ENCODE data around the gene CAPZA2.

- TF ChIP-seq CTCF (IDR thresholded peaks at IDR 0.05; ENCODE audit: borderline replicate concordance, extremely low read depth, low read length, poor library complexity, severe bottlenecking) = no peak
- no peak for TF ChIP-seq EZH2 (IDR thresholded peaks at IDR 0.05; ENCODE audit: borderline replicate concordance, low read depth, low read length, severe bottlenecking)
These were observed 105.0 kb downstream of the CAPZA2 start for GRCh38 chr7:116967254-116967922.

Data from DND-41 (cell line).